PC-9 (cell line): ENCODE data around the gene DNAJA4.

Experiments used
- EZH2 ChIP-seq: fragments of 200-600 bp; sonication (generic); IDR thresholded peaks from 2 replicates; pipeline ENCODE4 v1.8.0; 2017; ENCODE audit warnings: antibody characterized with exemption, low read depth
- TF ChIP-seq, protein P1 (sequence below): fragments of 200-600 bp; sonication (generic); conservative IDR thresholded peaks from 2 replicates; pipeline ENCODE4 v1.6.1; 2017; ENCODE audit warnings: mixed run types, antibody characterized with exemption, mild to moderate bottlenecking, moderate library complexity

DNA sequence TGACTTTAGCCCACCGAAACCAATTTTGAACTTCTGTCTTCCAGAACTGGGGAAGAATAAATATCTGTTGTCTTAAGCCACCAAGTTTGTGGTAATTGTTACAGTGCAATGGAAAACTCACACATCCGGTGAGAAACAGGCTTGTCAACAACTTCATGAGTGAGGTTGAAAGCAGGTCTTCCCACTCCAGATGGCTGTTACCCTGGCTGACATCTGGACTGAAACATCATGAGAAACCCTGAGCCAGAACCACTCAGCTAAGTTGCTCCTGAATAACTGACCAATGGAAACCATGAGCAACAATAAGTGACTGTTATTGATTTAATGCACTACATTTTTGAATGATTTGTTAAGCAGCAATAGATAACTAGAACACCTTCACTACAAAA is 40.3 kb upstream of the DNAJA4 start:
- TF ChIP-seq, protein P1, sequence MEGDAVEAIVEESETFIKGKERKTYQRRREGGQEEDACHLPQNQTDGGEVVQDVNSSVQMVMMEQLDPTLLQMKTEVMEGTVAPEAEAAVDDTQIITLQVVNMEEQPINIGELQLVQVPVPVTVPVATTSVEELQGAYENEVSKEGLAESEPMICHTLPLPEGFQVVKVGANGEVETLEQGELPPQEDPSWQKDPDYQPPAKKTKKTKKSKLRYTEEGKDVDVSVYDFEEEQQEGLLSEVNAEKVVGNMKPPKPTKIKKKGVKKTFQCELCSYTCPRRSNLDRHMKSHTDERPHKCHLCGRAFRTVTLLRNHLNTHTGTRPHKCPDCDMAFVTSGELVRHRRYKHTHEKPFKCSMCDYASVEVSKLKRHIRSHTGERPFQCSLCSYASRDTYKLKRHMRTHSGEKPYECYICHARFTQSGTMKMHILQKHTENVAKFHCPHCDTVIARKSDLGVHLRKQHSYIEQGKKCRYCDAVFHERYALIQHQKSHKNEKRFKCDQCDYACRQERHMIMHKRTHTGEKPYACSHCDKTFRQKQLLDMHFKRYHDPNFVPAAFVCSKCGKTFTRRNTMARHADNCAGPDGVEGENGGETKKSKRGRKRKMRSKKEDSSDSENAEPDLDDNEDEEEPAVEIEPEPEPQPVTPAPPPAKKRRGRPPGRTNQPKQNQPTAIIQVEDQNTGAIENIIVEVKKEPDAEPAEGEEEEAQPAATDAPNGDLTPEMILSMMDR, result no peak
- TF ChIP-seq EZH2, result no peak
